NCI-H2227 (cell line): Measurements from ENCODE around the gene SOCS7.

Source experiments
- DNase-seq: peaks from one replicate; lab custom pipeline; 2025; ENCODE audit not compliant: unreplicated experiment; lab: John Stamatoyannopoulos, UW

The SOCS7 gene

GRCh38 chr17:38361694-38362465 lies 10.2 kb downstream of the SOCS7 start:
- no peak for DNase-seq

DNA sequence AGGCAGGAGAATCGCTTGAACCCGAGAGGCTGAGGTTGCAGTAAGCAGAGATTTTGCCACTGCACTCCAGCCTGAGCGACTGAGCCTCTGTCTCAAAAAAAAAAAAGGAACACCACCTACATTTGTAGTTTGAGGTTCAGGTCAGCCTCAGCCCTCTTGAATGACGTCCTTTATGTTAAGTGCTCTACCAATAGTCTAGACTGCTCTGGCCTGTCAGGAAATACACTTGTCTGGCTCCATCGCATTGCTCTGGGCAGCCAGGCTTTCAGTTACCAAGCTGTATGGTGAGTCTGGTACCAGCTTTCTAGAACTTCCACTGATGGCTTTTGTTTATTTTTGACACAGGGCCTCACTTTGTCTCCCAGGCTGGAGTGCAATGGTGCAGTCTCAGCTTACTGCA lies 11.4 kb downstream of the SOCS7 start:
- no peak for DNase-seq

- no peak for DNase-seq
Measured at GRCh38 chr17:38364741-38365140, 13.1 kb downstream of the SOCS7 start.

GRCh38 chr17:38369124-38369886 lies 17.7 kb downstream of the SOCS7 start:
- DNase-seq = no peak

DNA sequence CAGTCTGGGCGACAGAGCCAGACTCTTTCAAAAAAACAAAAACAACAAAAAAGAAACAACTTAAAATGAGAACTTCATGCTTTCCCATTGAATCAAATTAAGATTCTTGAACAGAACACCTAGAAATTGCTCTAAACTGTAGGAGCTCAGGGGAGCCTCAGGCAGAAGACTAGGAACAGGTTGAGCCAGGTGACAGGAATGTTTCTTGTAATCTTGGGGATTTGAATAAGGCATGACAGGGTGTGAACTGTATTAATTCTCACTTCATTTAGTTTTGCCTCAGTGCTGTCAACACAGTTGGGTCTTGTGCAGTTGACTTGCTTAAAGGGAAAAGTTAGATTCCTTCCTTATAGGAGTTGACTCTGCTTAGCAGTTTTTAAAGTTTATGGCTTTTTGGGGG lies 27.8 kb downstream of the SOCS7 start:
- DNase-seq = no peak

DNA sequence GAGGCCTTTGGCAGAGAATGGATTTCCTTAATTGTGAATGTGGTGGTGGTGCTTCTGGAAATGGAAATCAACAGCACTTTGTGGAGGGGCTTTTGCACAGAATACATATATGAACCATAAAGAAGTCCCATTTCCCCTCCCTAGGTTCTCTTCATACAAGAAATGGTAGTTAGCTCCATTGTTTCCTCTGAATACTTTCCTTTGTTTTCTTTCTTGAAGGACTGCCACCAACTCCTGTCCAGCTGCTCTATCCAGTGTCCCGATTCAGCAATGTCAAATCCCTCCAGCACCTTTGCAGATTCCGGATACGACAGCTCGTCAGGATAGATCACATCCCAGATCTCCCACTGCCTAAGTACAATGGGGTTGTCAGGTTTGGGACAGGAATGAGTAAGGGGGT lies 43.4 kb downstream of the SOCS7 start:
- no peak for DNase-seq

DNA sequence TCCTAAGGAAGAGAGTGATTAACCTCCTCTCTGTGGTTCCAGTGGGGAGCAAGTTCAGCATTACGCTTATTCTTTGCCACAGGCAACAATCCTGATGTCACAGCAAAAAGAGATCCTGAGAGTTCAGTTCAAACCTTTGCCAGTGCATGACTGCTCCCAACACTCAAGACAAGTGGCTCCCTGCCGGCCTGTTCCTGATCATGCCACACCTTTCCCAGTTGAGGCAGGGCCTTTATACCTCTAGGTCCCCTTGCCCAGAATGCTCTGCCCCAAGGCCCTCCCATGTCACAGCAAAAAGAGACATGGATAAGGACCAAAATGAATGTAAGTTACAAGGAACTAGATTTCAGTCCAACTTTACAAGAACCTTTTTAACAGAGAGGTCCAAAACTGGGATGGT lies 45.6 kb downstream of the SOCS7 start:
- no peak for DNase-seq

GRCh38 chr17:38400286-38400685 lies 48.6 kb downstream of the SOCS7 start:
- no peak for DNase-seq

- DNase-seq = no peak
Measured at GRCh38 chr17:38401459-38401858, 49.8 kb downstream of the SOCS7 start.

DNA sequence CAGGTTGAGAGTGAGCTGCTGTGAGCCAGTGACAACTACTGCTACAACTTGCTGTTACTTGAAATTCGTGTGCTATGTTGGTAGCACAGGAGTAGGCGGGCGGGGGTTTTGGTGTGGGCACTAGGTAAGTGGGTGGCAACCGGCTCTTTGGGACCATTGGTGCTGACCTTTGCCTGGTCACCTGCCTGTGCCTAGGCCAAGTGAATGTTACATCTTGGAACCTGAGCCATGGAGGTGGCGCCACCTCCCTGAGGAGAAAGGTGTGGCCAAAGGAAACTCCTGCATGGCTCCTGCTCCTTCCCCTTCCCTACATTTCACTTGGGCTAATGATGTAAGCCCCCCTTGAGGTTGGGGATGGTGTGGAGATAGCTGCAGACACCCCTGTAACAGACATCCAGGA lies 51.3 kb downstream of the SOCS7 start:
- no peak for DNase-seq

DNA sequence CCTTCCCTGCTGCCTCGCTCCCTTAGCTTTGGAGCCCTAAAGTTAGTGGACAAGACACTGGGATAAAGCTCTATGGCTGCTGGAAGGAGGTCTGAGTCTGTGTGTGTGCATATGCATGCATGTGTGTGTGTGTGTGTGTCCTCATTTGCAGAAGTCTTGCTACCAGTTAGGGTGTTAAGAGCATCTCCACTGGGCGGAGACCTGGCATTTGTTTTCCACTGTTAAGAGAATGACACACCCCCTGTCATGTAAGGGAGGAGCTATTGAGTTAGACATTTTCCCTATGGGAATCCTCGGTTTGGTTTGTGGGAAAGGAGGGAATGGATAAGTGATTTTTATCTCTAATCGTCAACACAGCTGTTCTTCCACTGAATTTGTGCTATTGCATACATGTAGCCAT lies 51.8 kb downstream of the SOCS7 start:
- peak; percentile 74 for DNase-seq

- DNase-seq = no peak
Measured at GRCh38 chr17:38404174-38404943, 52.7 kb downstream of the SOCS7 start.

GRCh38 chr17:38405654-38406053 lies 54.0 kb downstream of the SOCS7 start:
- no peak for DNase-seq

GRCh38 chr17:38410201-38410600 lies 58.6 kb downstream of the SOCS7 start:
- no peak for DNase-seq

DNA sequence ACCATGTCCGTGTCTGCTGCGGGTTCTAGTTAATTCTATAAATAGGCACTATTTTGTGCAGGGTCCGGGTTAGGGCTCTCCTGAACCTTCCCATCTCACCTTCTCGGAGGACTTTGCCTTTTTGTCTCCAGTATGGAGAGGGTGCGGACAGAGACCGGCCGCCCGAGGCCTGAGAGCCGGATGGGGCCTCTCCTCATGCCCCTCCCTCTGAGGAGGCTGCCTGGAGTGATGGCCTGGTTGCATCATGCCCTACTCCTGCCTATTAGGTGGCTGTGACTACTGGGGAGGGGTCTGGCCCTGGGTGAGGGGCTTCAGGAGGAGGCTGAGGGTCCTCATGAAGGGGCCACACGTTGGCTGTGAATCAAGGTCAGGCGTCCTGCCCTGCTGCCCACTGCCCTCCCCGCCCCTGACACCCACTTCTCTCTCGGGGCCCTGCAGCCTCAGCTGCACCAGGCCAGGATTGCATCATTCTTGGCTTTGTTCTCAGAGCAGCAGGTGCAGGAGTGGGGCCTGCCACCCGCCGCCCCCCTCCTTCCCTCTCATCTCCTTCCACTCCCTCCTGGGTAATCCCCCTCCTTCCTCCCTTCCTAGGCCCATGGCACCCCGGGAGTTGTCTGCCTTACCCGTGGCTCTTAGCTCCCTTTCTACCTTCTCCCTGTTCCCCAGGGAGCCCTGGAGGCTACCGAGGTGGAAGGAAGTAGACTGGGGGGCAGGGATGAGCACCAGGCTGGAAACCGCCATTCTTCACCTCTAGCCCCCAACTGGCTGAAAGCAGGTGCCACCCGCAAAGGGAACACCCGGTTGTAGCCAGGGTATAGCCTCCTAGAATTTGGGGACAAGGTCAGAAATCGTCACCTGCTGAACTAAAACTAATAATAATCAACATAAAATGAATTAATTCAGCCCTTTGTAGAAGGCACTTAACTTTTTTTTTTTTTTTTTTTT lies 63.9 kb downstream of the SOCS7 start:
- DNase-seq = peak; percentile 84

- DNase-seq = no peak
Measured at GRCh38 chr17:38416840-38417209, 65.2 kb downstream of the SOCS7 start.

DNA sequence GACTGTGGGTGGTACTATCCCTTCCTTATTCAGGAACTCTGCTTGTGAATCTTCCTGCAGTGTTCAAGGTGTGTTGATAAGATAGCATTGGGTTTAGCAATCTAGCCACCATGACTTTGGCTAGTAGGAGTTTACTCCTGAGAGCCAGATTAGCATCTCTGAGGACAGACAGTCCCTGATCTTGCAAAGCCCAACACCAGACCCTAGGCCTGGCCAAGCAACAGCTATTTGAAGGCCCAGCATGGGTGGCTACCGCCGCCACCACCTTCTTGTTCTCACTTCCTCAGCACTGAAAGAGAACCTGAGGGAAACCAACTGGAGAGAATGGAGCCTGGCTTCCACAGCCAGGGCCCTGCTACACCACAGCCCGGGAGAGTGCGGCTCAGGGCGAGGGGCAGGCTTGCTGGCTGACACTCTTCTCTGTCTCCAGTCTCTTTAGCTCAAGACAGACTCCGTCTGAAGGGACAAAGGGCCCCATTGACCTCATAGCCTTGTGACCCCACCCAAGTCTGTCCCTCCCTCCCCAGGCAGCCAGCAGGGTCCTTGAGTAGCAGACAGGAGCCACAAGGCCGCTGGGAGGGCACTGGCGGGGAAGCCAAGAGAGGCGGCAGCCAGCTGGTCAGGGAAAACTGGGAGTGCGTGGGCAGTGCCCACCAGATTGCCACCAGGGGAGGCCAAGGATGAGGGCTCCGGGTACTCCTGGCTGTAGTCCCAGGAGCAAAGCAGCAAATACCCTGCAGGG lies 65.7 kb downstream of the SOCS7 start:
- no peak for DNase-seq

- DNase-seq = no peak
Measured at GRCh38 chr17:38418062-38418692, 66.5 kb downstream of the SOCS7 start.

DNA sequence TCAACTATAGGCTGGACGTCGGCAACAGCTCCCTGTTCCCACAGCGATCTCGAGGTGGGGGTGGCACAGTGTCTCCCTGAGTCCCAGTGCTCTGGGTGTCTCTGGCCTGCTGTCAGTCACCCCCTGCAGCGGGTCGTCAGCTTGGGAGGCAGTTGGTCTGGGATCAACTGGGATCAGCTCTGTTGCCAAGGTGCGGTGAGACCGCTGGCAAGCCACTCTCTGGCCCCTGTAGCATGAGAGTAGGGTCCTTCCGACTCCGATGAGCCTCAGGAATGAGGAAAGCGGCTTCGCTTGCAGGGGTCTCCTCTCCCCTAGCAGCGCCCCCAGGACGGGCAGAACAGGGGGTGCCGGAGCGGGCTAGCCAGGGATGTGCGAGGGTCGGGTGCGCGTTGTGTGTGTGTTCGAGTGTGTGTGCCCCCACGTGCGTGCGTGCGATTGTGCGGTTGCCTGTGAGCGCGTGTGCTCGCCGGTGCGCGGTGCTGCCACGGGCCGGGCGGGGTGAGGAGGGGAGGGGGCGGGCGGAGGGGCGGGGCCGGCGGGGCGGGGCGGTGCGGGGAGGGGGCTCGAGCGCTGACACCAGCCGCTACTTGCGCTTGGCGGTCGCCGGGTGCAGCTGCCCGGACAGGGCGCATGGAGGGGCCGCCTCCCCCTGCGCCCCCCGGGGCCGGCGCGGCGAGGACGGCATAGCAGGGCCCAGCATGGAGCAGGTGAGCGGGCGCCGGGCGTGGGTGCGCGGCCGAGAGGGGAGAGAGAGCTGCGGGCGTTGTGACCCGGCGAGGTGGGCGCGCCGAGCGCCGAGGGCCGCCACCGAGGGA lies 67.3 kb downstream of the SOCS7 start:
- peak; percentile 49 for DNase-seq
